ENCODE measurements around the gene SLC25A1. TPM values are rescaled to one million over a fixed set of nuclear protein-coding genes. Genes with fewer than 3 reads are reported as not detected.

SLC25A1 gene
- total RNA-seq, 4 donors from 2014 or later = 60.1 to 83.2 (median 71.1) TPM

DNA sequence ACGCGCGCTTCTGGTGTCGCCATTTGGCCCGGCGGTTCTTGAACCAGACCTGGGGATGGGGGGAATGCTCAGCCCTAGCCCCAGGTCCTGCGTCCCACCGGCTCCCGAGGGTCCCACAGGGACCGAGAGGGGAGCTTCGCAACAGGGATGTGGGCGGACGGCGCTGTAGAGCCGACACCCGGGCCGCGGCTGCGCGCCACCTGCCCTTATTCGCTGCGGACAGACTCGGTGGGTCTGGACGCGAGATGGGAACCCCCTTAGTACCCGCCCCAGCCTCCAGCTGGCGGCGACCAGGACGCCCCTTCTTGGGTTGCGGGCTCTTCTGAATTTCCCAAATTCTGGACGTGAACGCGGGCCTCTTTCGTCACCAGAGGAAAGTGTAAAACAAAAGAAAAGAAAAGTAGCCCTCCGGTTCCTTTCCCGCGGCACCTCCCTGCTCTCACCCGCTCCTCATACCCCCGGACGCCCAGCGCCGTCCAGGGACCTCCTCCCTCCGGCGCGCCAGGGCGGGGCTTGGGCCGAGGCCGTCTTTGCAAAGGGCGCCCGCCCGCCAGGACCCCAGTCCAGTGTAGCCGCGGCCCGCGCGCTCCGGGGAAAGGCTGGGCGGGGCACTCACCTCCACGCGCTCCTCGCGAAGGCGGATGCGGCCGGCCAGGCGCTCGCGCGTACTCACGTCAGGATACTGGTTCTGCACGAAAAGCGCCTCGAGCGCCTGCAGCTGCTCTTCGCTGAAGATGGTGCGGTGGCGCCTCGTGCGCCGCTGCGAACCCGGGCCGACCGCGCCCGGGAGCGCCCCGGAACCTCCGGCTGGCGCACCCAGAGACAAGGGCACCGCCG, 29.3 kb downstream of the SLC25A1 start:
- 3 to 4% methylated on average over 45 to 76 of the region's 92 CpGs for WGBS, 2 donors
- H3K4me3 ChIP-seq (ENCODE audit: low read depth, poor library complexity, severe bottlenecking) = no peak overlapping the region
- DNase-seq (ENCODE audit: low spot score in 2 of 2) = no peak
- TF ChIP-seq, protein P1, sequence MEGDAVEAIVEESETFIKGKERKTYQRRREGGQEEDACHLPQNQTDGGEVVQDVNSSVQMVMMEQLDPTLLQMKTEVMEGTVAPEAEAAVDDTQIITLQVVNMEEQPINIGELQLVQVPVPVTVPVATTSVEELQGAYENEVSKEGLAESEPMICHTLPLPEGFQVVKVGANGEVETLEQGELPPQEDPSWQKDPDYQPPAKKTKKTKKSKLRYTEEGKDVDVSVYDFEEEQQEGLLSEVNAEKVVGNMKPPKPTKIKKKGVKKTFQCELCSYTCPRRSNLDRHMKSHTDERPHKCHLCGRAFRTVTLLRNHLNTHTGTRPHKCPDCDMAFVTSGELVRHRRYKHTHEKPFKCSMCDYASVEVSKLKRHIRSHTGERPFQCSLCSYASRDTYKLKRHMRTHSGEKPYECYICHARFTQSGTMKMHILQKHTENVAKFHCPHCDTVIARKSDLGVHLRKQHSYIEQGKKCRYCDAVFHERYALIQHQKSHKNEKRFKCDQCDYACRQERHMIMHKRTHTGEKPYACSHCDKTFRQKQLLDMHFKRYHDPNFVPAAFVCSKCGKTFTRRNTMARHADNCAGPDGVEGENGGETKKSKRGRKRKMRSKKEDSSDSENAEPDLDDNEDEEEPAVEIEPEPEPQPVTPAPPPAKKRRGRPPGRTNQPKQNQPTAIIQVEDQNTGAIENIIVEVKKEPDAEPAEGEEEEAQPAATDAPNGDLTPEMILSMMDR (IDR thresholded peaks at IDR 0.05) = no peak
- TF ChIP-seq POLR2A (IDR thresholded peaks at IDR 0.05) = no peak
- intact Hi-C loops (cut with DNase I; ENCODE audit: low total_unique reads) = no loop called here

DNA sequence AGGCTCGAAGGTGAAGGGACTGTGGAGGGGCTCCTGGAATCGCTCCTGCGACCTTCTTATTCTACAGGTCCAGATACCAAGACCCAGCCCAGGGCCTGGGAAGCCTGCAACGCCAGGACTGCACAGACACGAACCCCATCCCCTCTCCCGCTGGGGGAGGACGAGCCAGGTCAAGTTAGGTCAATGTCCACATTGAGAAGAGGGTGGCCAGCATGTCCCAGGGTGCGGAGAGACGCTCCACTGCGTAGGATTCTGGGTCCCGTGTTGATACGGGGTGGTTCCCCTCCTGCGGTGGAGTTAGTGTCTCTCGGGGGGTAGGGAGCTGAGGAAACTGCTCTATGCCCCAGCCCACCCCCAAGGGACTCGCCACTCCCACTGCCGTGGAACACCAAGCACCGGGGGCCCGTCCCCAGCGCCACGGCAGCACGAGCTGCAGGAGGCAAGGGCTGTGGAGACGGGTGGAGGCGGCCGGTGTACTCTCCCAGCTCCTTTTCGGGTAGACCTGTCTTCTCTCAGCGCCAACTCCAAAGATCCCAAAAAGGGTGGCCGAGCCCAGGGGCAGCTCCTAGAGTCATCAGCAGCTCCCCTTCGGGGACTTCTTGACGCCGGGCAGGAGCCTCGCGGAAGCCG, 30.0 kb downstream of the SLC25A1 start:
- intact Hi-C loops (cut with DNase I; ENCODE audit: low total_unique reads) = no loop called here
- no peak for DNase-seq (ENCODE audit: low spot score in 2 of 2)
- no peak overlapping the region for H3K4me3 ChIP-seq (ENCODE audit: low read depth, poor library complexity, severe bottlenecking)
- TF ChIP-seq, protein P1 (IDR thresholded peaks at IDR 0.05) = no peak
- TF ChIP-seq POLR2A (IDR thresholded peaks at IDR 0.05) = no peak
- WGBS, 2 donors = 46 to 60% methylated on average over 13 to 33 of the region's 33 CpGs

DNA sequence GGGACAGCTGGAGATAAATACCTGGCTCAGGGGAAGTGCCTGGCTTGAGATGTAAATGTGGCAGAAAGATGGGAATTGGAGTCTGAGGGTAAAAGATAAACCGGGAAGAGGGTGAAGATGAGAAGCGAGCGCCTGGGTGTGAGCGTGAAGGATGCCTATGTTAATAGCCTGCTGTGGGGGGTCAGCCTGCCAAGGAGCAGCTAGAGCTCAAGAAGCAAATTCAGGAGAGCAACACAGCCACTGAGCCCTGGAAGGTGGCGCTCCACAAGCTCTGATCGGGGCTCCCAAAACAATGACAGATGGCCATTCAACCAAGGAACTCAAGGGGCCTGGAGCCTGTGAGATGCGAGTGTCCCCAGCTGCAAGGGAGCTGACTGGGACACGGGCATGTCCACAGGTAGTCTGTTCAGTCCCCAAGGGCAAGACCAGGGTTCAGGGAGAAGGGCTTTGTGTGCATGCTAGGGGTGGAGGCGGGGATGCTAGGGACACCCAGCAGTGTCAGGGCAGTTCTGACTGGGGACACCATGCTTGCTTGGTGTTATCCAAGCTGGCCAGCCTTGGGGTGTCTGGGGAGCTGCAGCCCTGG, 31.2 kb downstream of the SLC25A1 start:
- intact Hi-C loops (cut with DNase I; ENCODE audit: low total_unique reads) = no loop called here

DNA sequence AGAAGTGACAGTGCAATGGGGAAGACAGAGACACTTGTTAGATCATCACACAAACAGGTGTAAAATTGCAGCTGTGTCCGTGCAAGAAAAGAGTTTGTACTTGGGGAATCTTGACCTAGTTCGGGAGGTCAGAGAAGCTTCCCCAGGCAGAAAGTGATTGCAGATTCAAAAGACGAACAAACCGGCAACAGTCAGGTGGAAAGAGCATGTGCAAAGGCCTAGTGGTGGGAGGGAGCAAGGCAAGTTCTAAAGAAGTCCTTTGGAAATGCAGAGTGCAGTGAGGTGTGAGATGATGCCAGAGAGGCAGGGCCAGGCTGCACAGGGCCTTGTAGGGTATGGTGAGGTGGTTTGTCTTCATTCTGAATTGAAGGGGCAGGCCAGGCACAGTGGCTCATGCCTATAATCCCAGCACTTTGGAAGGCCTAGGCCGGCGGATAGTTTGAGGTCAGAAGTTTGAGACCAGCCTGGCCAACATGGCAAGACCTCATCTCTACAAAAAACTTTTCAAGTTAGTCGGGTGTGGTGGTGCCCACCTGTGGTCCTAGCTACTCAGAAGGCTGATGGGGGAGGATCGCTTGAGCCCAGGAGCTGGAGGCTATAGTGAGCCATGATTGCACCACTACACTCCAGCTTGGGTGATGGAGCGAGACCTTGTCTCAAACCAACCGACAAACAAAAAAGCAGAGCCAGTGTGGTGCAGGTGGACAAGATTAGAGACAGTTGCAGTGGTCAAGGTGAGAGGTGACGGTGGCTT, 32.1 kb downstream of the SLC25A1 start:
- no peak for TF ChIP-seq POLR2A (IDR thresholded peaks at IDR 0.05)
- TF ChIP-seq, protein P1 (IDR thresholded peaks at IDR 0.05) = no peak
- no peak for DNase-seq (ENCODE audit: low spot score in 2 of 2)
- WGBS, 2 donors = 61 to 87% methylated on average over 11 of the region's 11 CpGs
- no peak overlapping the region for H3K4me3 ChIP-seq (ENCODE audit: low read depth, poor library complexity, severe bottlenecking)
- intact Hi-C loops (cut with DNase I; ENCODE audit: low total_unique reads) = no loop called here

More for the DNA sequence above, 31.2 kb downstream of the SLC25A1 start:
- no peak for DNase-seq (ENCODE audit: low spot score in 2 of 2)
- TF ChIP-seq, protein P1 (IDR thresholded peaks at IDR 0.05) = no peak
- TF ChIP-seq POLR2A (IDR thresholded peaks at IDR 0.05) = no peak
- no peak overlapping the region for H3K4me3 ChIP-seq (ENCODE audit: low read depth, poor library complexity, severe bottlenecking)
- 53 to 60% methylated on average over 9 of the region's 9 CpGs for WGBS, 2 donors

DNA sequence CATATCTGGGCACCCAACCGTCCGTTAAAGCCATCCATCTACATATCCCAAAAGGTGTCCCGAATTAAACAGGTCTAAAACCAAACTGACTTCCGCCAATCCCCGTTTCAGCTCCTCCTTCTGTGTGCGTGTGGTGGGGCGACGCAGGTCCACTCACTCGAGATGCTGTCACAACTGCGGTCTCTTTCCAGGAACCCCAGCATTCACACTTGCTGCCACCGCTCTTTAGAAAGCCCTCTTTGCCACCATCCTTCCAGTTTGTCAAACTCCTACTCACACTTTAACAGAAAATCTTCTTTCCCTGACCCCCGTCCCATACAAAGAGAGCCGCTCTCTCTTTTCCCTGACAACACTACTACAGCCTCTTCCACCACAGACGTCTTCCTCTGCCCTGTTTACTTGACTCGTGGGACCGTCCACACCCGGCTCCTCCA, 34.6 kb downstream of the SLC25A1 start:
- WGBS, 2 donors = 5 to 8% methylated on average over 17 of the region's 17 CpGs
- DNase-seq (ENCODE audit: low spot score in 2 of 2) = no peak
- intact Hi-C loops (cut with DNase I; ENCODE audit: low total_unique reads) = no loop called here
- TF ChIP-seq, protein P1 (IDR thresholded peaks at IDR 0.05) = no peak
- TF ChIP-seq POLR2A (IDR thresholded peaks at IDR 0.05) = no peak
- peak overlapping the region; percentile 87 for H3K4me3 ChIP-seq (ENCODE audit: low read depth, poor library complexity, severe bottlenecking)
